HepG2 (cell line): ENCODE measurements around the gene CERS4. TPM values are rescaled to one million over a fixed set of nuclear protein-coding genes. Genes with fewer than 3 reads are reported as not detected.
A peak's percentile ranks its signal among the peaks of the same experiment; 100 is the strongest.

Experiments
- ATF5 ChIP-seq: sonication (generic); formaldehyde crosslinking; IDR thresholded peaks from 2 replicates; pipeline ENCODE4 v1.4.0; 2020; ENCODE audit warnings: mild to moderate bottlenecking, low read depth, missing genetic modification reagents
- MAF1 ChIP-seq: sonication (generic); formaldehyde crosslinking; IDR thresholded peaks from 2 replicates; pipeline ENCODE4 v1.5.0; 2020; ENCODE audit warnings: missing genetic modification reagents, borderline replicate concordance
- MIER2 ChIP-seq: IDR thresholded peaks from 2 replicates; pipeline ENCODE4 v1.6.1; 2016; ENCODE audit warnings: missing biosample characterization, missing genetic modification reagents
- NR2F6 ChIP-seq, 2 experiments: IDR thresholded peaks; 2 replicates each; pipeline ENCODE4 v1.6.1; 2016; ENCODE audit warnings: antibody characterized with exemption in 1 of 2, mild to moderate bottlenecking in 1 of 2
- NRL ChIP-seq: sonication (generic); formaldehyde crosslinking; IDR thresholded peaks from 2 replicates; pipeline ENCODE4 v1.5.0; 2020; ENCODE audit warnings: missing genetic modification reagents, mild to moderate bottlenecking, moderate library complexity, borderline replicate concordance
- REL ChIP-seq: sonication (generic); formaldehyde crosslinking; conservative IDR thresholded peaks from 2 replicates; pipeline ENCODE4 v1.8.0; 2022; ENCODE audit warnings: mild to moderate bottlenecking, missing genetic modification reagents, moderate library complexity
- REXO4 ChIP-seq: sonication (generic); formaldehyde crosslinking; IDR thresholded peaks from 2 replicates; pipeline ENCODE4 v1.8.0; 2022; ENCODE audit warnings: missing genetic modification reagents, mild to moderate bottlenecking, borderline replicate concordance
- THRA ChIP-seq: sonication (generic); formaldehyde crosslinking; IDR thresholded peaks from 2 replicates; pipeline ENCODE4 v1.4.0; 2020; ENCODE audit warnings: missing genetic modification reagents, borderline replicate concordance
- ZBTB21 ChIP-seq: sonication (generic); formaldehyde crosslinking; IDR thresholded peaks from 2 replicates; pipeline ENCODE4 v1.4.0; 2020; ENCODE audit warnings: missing genetic modification reagents
- ZNF180 ChIP-seq: sonication (generic); formaldehyde crosslinking; IDR thresholded peaks from 2 replicates; pipeline ENCODE4 v1.4.0; 2020; ENCODE audit warnings: low read depth, missing genetic modification reagents, borderline replicate concordance
- ZNF317 ChIP-seq: sonication (generic); formaldehyde crosslinking; IDR thresholded peaks from 2 replicates; pipeline ENCODE4 v1.5.0; 2020; ENCODE audit warnings: mild to moderate bottlenecking, missing genetic modification reagents
- ZNF543 ChIP-seq: sonication (generic); formaldehyde crosslinking; IDR thresholded peaks from 2 replicates; pipeline ENCODE4 v1.4.0; 2020; ENCODE audit warnings: mild to moderate bottlenecking, missing genetic modification reagents
- ZNF704 ChIP-seq: sonication (generic); formaldehyde crosslinking; IDR thresholded peaks from 2 replicates; pipeline ENCODE4 v1.8.1; 2023; ENCODE audit warnings: mild to moderate bottlenecking, inconsistent platforms, moderate library complexity, missing genetic modification reagents, borderline replicate concordance
- polyA plus RNA-seq, 8 experiments: library from polyadenylated mRNA; depleted of rRNA in 3 of 8; stranded (reverse) in 7 of 8; unstranded in 1 of 8; fragments of >200 nt; fragmentation: Illumina TruSeq in 4 of 8; extraction: Trizol in 4 of 8; gene quantifications; 2 replicates each; pipeline versions ENCODE4 v1.2.1 to v1.2.3, GENCODE V29; 2011 to 2016; ENCODE audit warnings: low read depth in 4 of 8, missing spikeins in 1 of 8, mixed read lengths in 1 of 8; ENCODE audit not compliant: insufficient read depth in 1 of 8
- total RNA-seq, 5 experiments: library from RNA; depleted of rRNA; stranded (reverse); fragments of >200 nt; fragmentation: Illumina TruSeq; extraction: Trizol; gene quantifications; 2 replicates each; pipeline ENCODE4 v1.2.3, GENCODE V29; 2016; ENCODE audit warnings: low read depth in 1 of 5
- TF ChIP-seq, protein P1 (sequence below): sonication (generic); formaldehyde crosslinking; IDR thresholded peaks from 2 replicates; pipeline ENCODE4 v1.4.0; 2020; ENCODE audit warnings: missing genetic modification reagents
- TF ChIP-seq, protein P2 (sequence below): IDR thresholded peaks from 2 replicates; pipeline ENCODE4 v1.6.1; 2016; ENCODE audit warnings: missing compliant biosample characterization, missing genetic modification reagents, borderline replicate concordance
- TF ChIP-seq, protein P3 (sequence below): sonication (generic); formaldehyde crosslinking; IDR thresholded peaks from 2 replicates; pipeline ENCODE4 v1.9.0; 2021; ENCODE audit warnings: missing genetic modification reagents, borderline replicate concordance

CERS4 gene
- total and polyA plus RNA-seq, 2 of the 13 experiments (the other 11 are each of a cell fraction or from before 2014, with no cell fraction given), result 74.7 to 83.5 TPM

DNA sequence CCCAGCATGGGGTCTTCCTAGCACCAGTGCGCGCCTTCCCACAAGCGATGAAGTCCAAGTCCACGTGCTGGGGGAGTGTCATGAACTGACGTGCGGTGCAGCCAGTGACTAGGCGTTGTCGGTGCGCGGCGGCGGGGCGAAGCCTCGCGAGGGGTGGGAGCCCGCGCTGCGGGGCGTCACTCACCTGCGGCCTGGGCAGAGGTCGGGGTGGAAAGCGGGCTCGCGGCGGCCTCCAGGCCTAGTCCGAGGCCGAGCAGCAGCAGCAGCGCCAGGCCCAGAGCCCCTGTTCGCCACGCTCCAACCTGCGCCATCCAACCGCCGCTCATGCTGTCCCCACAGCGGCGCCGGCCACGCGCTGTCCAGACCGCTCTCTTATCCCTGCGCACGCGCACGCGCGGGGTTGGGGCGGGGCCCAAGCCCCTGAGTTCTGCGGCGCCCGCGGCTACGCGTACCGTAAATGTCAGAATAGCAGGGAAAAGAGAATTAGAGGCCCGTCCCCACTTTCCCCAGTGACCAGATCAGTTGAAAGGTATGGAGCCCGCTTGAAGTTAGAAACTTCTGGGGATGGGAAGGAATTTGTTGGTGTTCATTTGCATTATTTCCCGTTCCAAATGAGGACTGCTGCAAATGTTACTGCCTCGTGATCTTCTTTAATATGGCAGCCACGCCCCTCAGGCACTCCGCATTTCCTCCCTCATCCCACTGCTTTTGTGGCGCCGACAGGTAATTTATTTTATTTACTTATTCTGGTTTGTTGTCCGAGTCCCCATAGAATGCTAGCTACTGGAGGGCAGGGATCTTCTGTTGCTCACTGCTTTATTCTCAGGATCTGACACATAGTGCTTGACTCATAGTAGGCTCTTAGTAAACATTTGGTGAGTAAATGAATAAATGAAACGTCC is 99.0 kb downstream of the CERS4 start, which contains the start of gene CD320 (continued):
- TF ChIP-seq ATF5 (CRISPR knock-in tag) (no peak; the same call in 1 of the 2 replicates), NR2F6 (IDR thresholded peaks at IDR 0.05) (no peak), NR2F6 (CRISPR knock-in tag; IDR thresholded peaks at IDR 0.05) (no peak), MAF1 (CRISPR knock-in tag) (0 out of 2 replicates have a peak, but pooled peaks have one; percentile 93), THRA (CRISPR knock-in tag) (0 out of 2 replicates have a peak, but pooled peaks have one; percentile 36), ZNF317 (CRISPR knock-in tag) (peak; percentile 8), NRL (peak; percentile 97; the same call in 1 of the 2 replicates), ZNF704 (CRISPR knock-in tag) (peak; percentile 88; the same call in 1 of the 2 replicates), MIER2 (CRISPR knock-in tag) (no peak), REL (CRISPR knock-in tag) (no peak), ZBTB21 (no peak; the same call in 1 of the 2 replicates), ZNF180 (peak; percentile 81; the same call in 1 of the 2 replicates), REXO4 (CRISPR knock-in tag) (peak; percentile 88), ZNF543 (CRISPR knock-in tag) (peak; percentile 96)
- TF ChIP-seq, protein P1, sequence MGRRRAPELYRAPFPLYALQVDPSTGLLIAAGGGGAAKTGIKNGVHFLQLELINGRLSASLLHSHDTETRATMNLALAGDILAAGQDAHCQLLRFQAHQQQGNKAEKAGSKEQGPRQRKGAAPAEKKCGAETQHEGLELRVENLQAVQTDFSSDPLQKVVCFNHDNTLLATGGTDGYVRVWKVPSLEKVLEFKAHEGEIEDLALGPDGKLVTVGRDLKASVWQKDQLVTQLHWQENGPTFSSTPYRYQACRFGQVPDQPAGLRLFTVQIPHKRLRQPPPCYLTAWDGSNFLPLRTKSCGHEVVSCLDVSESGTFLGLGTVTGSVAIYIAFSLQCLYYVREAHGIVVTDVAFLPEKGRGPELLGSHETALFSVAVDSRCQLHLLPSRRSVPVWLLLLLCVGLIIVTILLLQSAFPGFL (CRISPR knock-in tag), result 0 out of 2 replicates have a peak, but pooled peaks have one; percentile 83
- TF ChIP-seq, protein P2, sequence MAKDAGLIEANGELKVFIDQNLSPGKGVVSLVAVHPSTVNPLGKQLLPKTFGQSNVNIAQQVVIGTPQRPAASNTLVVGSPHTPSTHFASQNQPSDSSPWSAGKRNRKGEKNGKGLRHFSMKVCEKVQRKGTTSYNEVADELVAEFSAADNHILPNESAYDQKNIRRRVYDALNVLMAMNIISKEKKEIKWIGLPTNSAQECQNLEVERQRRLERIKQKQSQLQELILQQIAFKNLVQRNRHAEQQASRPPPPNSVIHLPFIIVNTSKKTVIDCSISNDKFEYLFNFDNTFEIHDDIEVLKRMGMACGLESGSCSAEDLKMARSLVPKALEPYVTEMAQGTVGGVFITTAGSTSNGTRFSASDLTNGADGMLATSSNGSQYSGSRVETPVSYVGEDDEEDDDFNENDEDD (CRISPR knock-in tag), result peak; percentile 94
- TF ChIP-seq, protein P3, sequence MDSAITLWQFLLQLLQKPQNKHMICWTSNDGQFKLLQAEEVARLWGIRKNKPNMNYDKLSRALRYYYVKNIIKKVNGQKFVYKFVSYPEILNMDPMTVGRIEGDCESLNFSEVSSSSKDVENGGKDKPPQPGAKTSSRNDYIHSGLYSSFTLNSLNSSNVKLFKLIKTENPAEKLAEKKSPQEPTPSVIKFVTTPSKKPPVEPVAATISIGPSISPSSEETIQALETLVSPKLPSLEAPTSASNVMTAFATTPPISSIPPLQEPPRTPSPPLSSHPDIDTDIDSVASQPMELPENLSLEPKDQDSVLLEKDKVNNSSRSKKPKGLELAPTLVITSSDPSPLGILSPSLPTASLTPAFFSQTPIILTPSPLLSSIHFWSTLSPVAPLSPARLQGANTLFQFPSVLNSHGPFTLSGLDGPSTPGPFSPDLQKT (CRISPR knock-in tag), result no peak
